Non-pigmented ciliary epithelial cell (primary cell): ENCODE data around the gene TESK1.
"Not testable (repeated sequence)": the region's sequence is repeated elsewhere in the genome, so short reads cannot be mapped to it uniquely, and the experiment has no call there.

ENCODE experiments used
- DNase-seq: peaks from one replicate; pipeline ENCODE4 v3.0.0-alpha.2; 2010; ENCODE audit warnings: low read depth

TESK1 gene

GRCh38 chr9:35615981-35616680 is 11.1 kb downstream of the TESK1 start:
- no peak for DNase-seq

GRCh38 chr9:35616681-35617459 is 11.8 kb downstream of the TESK1 start:
- no peak for DNase-seq

- no peak for DNase-seq
Measured at GRCh38 chr9:35617548-35617947, 12.5 kb downstream of the TESK1 start.

- DNase-seq, result no peak
Measured at GRCh38 chr9:35618325-35618727, 13.3 kb downstream of the TESK1 start, which contains the start of gene CD72. Gene CD72 (minus strand): TSS chr9:35618413. CDS start chr9:35618303, 110 bp downstream.

GRCh38 chr9:35618854-35619799 is 14.1 kb downstream of the TESK1 start:
- DNase-seq, result no peak

GRCh38 chr9:35619800-35620158 is 14.7 kb downstream of the TESK1 start:
- DNase-seq, result no peak

GRCh38 chr9:35627575-35627974 is 22.5 kb downstream of the TESK1 start:
- DNase-seq, result no peak

GRCh38 chr9:35628389-35628991 is 23.4 kb downstream of the TESK1 start:
- DNase-seq, result no peak

GRCh38 chr9:35629597-35629996 is 24.5 kb downstream of the TESK1 start:
- DNase-seq, result no peak

GRCh38 chr9:35635730-35636129 is 30.7 kb downstream of the TESK1 start:
- no peak for DNase-seq

- DNase-seq, result no peak
Measured at GRCh38 chr9:35636135-35636876, 31.2 kb downstream of the TESK1 start.

GRCh38 chr9:35636877-35637246 is 31.8 kb downstream of the TESK1 start:
- DNase-seq, result not testable (repeated sequence)

GRCh38 chr9:35637427-35637955 is 32.4 kb downstream of the TESK1 start:
- not testable (repeated sequence) for DNase-seq

GRCh38 chr9:35638751-35639150 is 33.7 kb downstream of the TESK1 start:
- DNase-seq, result not testable (repeated sequence)

GRCh38 chr9:35639225-35639624 is 34.2 kb downstream of the TESK1 start:
- DNase-seq, result not testable (repeated sequence)

- no peak for DNase-seq
Measured at GRCh38 chr9:35639631-35640030, 34.6 kb downstream of the TESK1 start.

- DNase-seq, result not testable (repeated sequence)
Measured at GRCh38 chr9:35640431-35640830, 35.4 kb downstream of the TESK1 start.

GRCh38 chr9:35641478-35641877 is 36.4 kb downstream of the TESK1 start:
- DNase-seq, result not testable (repeated sequence)

GRCh38 chr9:35643046-35643445 is 38.0 kb downstream of the TESK1 start:
- no peak for DNase-seq

- DNase-seq, result not testable (repeated sequence)
Measured at GRCh38 chr9:35645736-35646135, 40.7 kb downstream of the TESK1 start.

- no peak for DNase-seq
Measured at GRCh38 chr9:35646153-35646532, 41.1 kb downstream of the TESK1 start.
